ENCODE measurements around the gene HDAC7.

DNA sequence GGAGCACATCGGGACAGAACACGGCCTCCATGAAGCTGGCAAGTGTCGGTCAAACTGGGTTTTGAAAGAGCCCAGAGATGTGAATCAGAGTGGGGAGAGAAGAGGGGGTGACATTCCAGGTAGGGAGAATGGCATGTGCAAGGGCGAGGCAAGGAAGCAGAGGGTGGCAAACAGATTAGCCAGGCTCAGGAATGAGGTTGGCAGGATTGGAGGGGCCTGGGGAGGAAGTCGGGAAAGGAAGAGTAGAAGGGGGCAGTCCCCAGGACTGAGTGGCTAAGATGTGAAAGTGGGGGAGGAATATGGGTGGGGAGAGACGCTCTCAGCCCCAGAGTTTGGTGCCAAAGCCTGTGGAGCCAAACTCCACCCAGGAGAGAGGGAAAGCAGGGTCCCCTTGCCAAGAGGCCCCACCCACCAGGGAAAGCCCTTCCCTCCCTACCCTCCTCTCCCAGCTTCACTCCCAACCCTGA lies 5.5 kb upstream of the HDAC7 start:
- TF ChIP-seq GATA2 (IDR thresholded peaks at IDR 0.05; ENCODE audit: low read depth, low read length) (no peak), GATA3 (IDR thresholded peaks at IDR 0.05; ENCODE audit: low read depth, low read length) (no peak)
